HG02642 (cell line): ENCODE measurements around the gene EVI5L.

Experiments used
- ATAC-seq: cut with Tn5 transposase; IDR thresholded peaks from one replicate; pipeline ENCODE4 v1.9.1; 2021; ENCODE audit warnings: mild to moderate bottlenecking; ENCODE audit not compliant: unreplicated experiment, poor library complexity

EVI5L gene

DNA sequence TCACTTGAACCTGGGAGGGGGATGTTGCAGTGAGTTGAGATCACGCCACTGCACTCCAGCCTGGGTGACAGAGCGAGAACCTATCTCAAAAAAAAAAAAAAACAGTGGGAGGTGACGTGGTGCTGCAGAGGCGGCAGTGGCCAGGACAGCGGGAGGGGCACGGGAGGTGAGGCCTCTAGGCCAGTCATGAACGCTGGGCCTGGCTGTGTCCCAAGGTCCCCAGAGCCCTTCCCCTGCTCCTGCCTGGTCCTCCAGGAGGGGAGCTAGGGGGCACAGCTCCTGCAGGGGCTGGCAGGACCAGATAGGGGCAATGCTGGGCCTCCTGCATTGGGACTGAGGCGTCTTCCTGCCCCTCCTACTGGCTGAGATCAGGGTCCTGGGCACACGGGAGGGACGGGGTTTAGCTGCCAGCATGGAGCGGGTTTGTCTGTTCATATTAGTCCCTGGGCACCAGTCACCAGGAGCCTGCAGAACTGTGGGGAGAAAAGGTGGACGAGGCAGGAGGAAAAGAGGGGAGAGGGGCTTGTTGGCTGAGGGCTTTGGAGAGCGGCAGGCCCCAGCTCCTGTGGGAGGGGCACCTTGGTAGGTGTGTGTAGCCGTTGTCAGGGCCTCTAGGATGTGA lies 78.2 kb downstream of the EVI5L start:
- no peak for ATAC-seq

DNA sequence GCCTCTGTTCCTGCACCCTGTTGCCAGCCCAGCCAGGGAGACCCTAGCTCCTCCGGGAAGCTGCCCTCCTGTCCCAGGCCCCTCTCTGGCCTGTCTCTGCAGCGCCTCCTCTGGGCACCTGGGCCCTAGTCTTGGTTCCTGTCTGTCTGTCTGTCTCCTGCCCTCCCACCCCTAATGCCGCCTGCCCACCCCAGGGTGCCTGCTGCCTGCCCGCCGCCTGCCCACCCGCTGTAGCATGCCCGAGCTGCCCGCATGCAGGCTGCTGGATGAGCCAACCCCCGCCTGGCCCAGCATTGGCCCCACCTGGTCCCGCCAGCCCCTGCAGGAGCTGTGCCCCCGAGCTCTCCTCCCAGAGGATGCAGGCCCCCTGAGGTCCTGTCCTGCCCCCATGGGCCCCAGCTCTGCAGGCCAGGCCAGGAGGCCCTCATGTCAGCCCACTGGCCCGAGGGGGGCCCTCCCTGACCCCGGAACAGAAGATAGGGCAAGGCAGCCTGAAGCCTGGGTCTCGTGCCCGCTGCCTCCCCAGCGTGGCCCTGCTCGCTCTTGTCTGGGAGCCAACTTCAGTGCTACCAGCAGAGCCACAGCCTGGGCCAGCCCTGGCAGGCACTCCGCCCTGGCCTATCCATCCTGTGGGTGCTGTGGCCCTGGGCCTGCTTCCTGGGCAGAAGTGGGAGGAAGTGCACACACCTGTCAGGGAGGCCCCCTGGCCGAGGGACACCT lies 78.9 kb downstream of the EVI5L start:
- ATAC-seq = no peak

DNA sequence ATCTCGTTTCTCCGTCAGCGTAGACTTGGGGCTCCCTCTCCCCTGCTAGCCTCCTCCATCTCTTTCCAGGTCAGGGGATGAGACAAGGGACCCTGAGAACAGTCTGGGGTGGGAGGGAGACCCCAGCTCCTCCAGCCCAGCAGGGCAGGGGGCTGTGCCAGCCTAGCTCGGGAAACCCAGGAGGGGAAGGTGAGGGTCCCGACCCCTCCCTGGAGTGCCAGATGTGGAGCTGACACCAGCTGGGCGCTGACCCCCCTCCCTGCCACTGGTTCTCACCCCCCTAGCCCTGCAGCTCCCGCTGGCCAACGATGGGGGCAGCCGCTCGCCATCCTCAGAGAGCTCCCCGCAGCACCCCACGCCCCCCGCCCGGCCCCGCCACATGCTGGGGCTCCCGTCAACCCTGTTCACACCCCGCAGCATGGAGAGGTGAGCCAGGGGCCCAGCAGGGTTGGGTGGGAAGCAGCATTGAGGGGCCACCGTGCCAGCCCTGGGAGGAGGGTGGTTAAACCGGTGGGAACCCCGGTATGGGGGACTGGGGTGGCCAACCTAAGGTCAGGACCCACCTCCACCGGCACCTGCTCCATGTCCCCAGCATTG lies 79.6 kb downstream of the EVI5L start:
- no peak for ATAC-seq

DNA sequence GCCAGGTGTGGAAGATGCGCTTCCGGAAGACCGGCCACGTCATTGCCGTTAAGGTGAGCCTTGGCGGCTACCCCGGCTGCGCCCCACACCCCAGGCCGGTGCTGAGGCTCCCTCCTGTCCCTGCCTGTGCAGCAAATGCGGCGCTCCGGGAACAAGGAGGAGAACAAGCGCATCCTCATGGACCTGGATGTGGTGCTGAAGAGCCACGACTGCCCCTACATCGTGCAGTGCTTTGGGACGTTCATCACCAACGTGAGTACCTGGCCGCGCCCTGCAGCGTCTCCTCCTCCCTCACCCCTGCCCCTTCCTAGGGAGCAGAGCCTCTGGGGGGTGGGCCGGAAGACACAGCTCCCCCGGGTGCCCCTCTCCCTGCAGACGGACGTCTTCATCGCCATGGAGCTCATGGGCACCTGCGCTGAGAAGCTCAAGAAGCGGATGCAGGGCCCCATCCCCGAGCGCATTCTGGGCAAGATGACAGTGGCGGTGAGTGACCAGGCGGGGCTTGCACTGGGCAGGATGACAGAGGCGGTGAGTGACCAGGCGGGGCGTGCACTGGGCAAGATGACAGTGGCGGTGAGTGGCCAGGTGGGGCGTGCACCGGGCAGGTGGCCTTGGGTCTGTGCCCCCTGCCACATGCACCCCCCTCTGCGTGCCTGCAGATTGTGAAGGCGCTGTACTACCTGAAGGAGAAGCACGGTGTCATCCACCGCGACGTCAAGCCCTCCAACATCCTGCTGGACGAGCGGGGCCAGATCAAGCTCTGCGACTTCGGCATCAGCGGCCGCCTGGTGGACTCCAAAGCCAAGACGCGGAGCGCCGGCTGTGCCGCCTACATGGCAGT lies 80.5 kb downstream of the EVI5L start:
- ATAC-seq = no peak

DNA sequence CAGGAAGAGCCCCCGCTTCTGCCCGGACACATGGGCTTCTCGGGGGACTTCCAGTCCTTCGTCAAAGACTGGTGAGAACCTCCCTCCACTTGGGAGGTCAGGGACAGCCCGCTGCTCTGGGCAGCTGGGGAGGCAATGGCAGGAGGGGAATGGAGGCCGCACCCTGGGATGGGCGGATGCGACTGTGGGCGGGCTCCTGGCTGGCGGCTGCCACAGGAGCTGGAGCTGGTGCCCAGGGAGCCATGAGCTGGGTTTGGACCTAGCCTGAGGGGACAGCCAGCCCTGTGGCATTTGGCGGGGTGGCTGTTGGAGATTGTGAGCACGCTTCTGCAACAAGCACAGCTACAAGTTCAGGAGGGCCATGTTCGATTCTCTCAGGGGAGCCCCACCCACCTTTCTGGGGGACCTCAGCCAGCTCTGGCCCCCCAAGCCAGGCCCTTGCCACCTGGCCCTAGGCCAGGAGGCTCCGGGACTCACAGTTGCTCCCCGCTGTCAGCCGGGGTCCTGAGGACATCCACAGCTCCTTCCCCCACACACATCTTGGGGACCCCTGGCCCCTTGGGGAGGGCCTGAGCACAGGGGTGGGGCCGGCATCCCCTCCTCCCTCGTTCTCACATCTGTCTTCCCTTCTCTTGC lies 81.6 kb downstream of the EVI5L start:
- ATAC-seq = no peak

DNA sequence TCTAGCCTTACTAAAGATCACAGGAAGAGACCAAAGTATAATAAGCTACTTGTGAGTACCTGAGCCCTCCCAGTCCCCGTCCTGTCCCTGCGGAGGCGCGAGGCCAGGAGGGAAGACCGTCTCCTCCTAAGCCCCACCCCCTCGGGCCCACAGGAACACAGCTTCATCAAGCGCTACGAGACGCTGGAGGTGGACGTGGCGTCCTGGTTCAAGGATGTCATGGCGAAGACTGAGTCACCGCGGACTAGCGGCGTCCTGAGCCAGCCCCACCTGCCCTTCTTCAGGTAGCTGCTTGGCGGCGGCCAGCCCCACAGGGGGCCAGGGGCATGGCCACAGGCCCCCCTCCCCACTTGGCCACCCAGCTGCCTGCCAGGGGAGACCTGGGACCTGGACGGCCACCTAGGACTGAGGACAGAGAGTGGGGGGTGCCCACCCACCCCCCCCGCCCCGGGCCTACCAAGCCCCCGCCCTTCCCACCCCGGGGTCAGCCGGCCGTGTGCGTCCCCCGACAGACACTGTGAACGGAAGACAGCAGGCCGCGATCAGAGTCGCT lies 82.2 kb downstream of the EVI5L start:
- ATAC-seq = no peak

DNA sequence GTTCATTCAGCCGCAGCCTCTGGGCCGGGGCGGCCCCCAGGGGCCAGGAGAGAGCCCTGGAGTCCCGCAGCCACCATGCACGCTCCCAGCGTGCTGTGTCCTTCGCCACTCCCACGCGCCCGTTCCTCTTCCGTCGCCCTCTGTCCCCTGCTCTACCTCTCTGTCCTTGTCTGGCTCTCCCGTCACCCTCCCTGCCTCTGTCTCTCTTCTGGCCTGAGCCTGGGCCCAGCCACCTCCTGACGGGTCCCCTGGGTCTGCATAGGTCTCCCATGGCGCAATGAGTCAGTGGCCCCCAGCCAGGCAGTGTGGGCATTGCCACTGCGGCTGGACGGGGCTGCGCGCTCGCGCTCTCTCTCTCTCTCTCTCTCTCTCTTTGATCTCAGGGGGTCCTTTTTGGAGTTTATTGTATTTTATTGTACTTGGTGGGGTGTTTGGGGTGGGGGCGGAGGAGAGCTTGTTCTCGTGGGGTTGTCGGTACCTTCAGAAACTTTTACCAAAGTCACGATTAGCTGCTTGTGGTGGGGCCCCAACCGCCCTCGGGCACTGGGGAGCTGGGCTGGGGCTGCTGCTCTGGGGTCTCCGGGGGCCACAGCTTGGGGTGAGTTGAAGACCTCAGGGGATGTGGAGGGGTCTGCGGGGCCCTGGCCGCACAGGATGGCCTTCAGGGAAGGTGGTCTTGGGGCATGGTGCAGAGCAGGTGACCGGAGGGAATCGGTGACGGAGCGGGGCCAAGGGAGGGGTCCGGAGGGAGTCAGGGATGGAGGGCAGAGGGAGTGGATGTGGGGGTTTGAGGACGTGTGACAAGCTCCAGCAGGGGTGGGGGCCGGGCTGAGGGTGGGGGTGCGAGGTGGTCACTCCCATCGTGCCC lies 82.9 kb downstream of the EVI5L start:
- ATAC-seq = no peak

DNA sequence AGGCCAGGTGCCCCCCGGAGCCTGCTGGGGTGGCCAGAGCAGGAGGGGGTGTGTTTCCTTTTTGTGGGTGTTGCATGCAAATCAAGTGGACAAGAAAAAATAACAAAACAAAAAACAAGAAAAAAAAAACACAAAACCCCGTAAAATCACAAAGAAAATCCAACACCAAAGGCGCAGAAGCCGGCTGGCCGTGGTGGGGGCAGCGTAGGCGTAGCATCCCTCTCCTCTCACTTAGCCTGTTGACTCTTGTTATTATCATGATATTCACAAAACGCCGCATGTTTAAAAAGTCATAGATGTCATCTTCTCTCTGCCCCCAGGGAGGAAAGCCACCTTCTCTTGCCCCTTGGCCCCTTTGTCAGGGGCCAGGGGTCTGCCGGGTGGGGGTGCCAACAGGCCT lies 83.6 kb downstream of the EVI5L start:
- no peak for ATAC-seq

DNA sequence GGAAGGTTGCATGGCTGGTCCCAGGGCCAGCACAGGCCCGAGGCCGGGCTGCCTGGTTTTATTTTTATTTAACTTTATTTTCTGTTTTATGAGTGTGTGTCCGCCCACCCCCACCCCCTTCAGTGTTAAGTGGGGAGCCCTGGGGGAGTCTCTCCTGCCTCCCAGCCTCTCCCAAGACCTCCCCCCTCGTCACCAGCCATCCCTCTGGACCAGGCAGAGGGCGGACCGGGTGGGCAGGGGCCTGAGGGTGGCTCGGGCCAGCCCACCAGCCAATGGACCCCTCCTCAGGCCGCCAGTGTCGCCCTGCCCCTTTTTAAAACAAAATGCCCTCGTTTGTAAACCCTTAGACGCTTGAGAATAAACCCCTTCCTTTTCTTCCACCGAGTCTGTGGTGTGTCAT lies 84.1 kb downstream of the EVI5L start:
- no peak for ATAC-seq
